ENCODE results near the gene SCFD2. TPM values are rescaled to one million over a fixed set of nuclear protein-coding genes. Genes with fewer than 3 reads are reported as not detected.

Gene SCFD2
- total RNA-seq, 4 donors from 2014 or later = 12.7 to 23.7 (median 18.3) TPM

- H3K27me3 ChIP-seq = no peaks in the 10 kb centered on the region
- H3K36me3 ChIP-seq = no peaks in the 10 kb centered on the region
- no peaks in the 10 kb centered on the region for H3K9me3 ChIP-seq
- peaks cover 0 to 21% (median 8%) of the 10 kb centered on the region in 4 donors for H3K4me1 ChIP-seq
- no peak overlapping the region for H3K4me3 ChIP-seq
- no peak for TF ChIP-seq EP300 (IDR thresholded peaks at IDR 0.05; ENCODE audit: low read depth)
- no peak for TF ChIP-seq POLR2AphosphoS5 (IDR thresholded peaks at IDR 0.05)
- no peak for TF ChIP-seq POLR2A (IDR thresholded peaks at IDR 0.05)
- no peak for TF ChIP-seq CTCF (IDR thresholded peaks at IDR 0.05)
- DNase-seq = no peak
- no peak overlapping the region for H3K27ac ChIP-seq
- intact Hi-C loops (cut with DNase I; ENCODE audit: low total_unique reads) (no loop called here), in situ Hi-C loops (cut with MboI; ENCODE audit: low pct_ligation_motif_present in 1 of 4, low pct_unique_long_range_greater_than_20kb in 1 of 4, low sequenced_read_pairs in 3 of 4) (no loop called here)
Observed at GRCh38 chr4:52910115-52910514, 455.7 kb downstream of the SCFD2 start.

DNA sequence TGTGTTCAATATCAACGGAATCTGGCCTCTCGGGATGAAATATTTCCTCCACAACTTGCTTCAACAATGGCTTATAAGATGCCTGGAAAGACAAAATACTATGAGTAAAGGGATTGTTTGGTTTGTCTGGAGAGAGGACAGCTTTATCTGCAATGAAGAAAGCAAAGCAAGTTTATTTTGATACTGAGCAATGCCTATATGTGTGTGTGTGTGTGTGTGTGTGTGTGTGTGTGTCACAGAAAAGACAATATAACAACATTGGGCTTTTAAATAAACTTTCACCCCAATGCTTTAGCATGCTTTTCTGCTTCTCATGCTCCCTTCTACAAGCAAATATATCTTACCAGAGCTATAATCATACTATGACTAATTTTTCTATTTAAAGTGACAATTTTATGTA lies 458.4 kb downstream of the SCFD2 start:
- H3K4me3 ChIP-seq = no peak overlapping the region
- in situ Hi-C loops (cut with MboI; ENCODE audit: low pct_ligation_motif_present in 1 of 4, low pct_unique_long_range_greater_than_20kb in 1 of 4, low sequenced_read_pairs in 3 of 4) = no loop called here
- H3K27me3 ChIP-seq = no peaks in the 10 kb centered on the region
- no peaks in the 10 kb centered on the region for H3K36me3 ChIP-seq
- no peak overlapping the region for H3K27ac ChIP-seq
- no peak for DNase-seq
- no peaks in the 10 kb centered on the region for H3K9me3 ChIP-seq
- TF ChIP-seq POLR2AphosphoS5 (IDR thresholded peaks at IDR 0.05) = no peak
- TF ChIP-seq CTCF (IDR thresholded peaks at IDR 0.05) = no peak
- no peak for TF ChIP-seq EP300 (IDR thresholded peaks at IDR 0.05; ENCODE audit: low read depth)
- no peak for TF ChIP-seq POLR2A (IDR thresholded peaks at IDR 0.05)
- WGBS, 2 donors (ENCODE audit: low coverage in 1 of 2) = 79 to 90% methylated on average over 2 of the region's 2 CpGs
- intact Hi-C loops (cut with DNase I; ENCODE audit: low total_unique reads) = no loop called here
- peaks cover 0 to 5% (median 0%) of the 10 kb centered on the region in 4 donors for H3K4me1 ChIP-seq

DNA sequence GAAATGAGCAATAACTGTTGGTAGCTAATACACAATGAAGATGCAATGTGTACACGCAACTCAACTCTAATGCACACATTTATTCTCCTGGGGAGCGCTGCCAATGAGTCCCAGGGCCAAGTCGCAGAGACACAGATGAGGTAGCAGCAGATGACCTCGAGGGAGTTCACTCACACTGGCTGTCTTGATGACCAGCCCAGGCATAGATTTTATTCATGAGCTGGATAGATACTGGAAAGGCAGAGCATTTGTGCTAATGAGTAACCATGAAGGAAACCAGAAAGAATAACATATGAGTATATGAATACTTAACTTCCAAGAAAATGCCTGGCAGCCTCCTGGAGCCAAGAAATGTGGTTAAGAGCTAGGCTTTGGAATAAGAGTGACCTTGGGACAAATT lies 461.4 kb downstream of the SCFD2 start:
- Histone ChIP-seq H3K4me1 (no peaks in the 10 kb centered on the region), H3K27ac (no peak overlapping the region), H3K4me3 (no peak overlapping the region), H3K27me3 (no peaks in the 10 kb centered on the region), H3K36me3 (no peaks in the 10 kb centered on the region), H3K9me3 (no peaks in the 10 kb centered on the region)
- DNase-seq = no peak
- no peak for TF ChIP-seq POLR2AphosphoS5 (IDR thresholded peaks at IDR 0.05)
- TF ChIP-seq EP300 (IDR thresholded peaks at IDR 0.05; ENCODE audit: low read depth) = no peak
- no peak for TF ChIP-seq CTCF (IDR thresholded peaks at IDR 0.05)
- no peak for TF ChIP-seq POLR2A (IDR thresholded peaks at IDR 0.05)
- intact Hi-C loops (cut with DNase I; ENCODE audit: low total_unique reads) (no loop called here), in situ Hi-C loops (cut with MboI; ENCODE audit: low pct_ligation_motif_present in 1 of 4, low pct_unique_long_range_greater_than_20kb in 1 of 4, low sequenced_read_pairs in 3 of 4) (no loop called here)
- WGBS, 2 donors (ENCODE audit: low coverage in 1 of 2) = 87 to 88% methylated on average over 3 to 4 of the region's 4 CpGs

DNA sequence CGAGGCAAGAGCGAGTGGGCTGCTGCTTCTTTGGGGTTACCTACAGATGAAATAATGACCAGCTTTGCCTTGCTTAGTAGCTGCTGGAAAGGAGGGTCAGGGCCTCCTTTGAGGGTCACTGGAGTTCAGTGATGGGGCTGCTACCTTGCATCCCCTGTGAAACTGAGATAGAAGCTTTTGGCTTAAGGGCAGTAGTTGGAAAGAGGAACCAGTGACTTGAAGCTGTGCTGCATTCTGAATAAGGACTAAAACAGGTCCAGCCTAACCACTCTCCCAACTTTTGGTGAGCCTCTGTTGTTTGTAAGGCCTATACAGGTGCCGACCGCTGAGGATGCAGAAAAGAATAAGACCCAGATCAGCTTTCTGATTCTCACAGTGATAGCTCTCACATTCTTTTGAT lies 462.6 kb downstream of the SCFD2 start:
- TF ChIP-seq EP300 (IDR thresholded peaks at IDR 0.05; ENCODE audit: low read depth) (no peak), POLR2AphosphoS5 (IDR thresholded peaks at IDR 0.05) (no peak), CTCF (IDR thresholded peaks at IDR 0.05) (no peak), POLR2A (IDR thresholded peaks at IDR 0.05) (no peak)
- Histone ChIP-seq H3K9me3 (no peaks in the 10 kb centered on the region), H3K4me3 (no peak overlapping the region), H3K27me3 (no peaks in the 10 kb centered on the region), H3K36me3 (no peaks in the 10 kb centered on the region), H3K4me1 (no peaks in the 10 kb centered on the region), H3K27ac (no peak overlapping the region)
- no peak for DNase-seq
- in situ Hi-C loops (cut with MboI; ENCODE audit: low pct_ligation_motif_present in 1 of 4, low pct_unique_long_range_greater_than_20kb in 1 of 4, low sequenced_read_pairs in 3 of 4) = no loop called here
- 93 to 99% methylated on average over 2 to 4 of the region's 4 CpGs for WGBS, 2 donors (ENCODE audit: low coverage in 1 of 2)
- intact Hi-C loops (cut with DNase I; ENCODE audit: low total_unique reads) = no loop called here
